ENCODE data around the gene KANK4. TPM values are rescaled to one million over a fixed set of nuclear protein-coding genes. Genes with fewer than 3 reads are reported as not detected.

KANK4 gene
- total RNA-seq, 1 experiment from 2014 or later = 21.5 TPM

DNA sequence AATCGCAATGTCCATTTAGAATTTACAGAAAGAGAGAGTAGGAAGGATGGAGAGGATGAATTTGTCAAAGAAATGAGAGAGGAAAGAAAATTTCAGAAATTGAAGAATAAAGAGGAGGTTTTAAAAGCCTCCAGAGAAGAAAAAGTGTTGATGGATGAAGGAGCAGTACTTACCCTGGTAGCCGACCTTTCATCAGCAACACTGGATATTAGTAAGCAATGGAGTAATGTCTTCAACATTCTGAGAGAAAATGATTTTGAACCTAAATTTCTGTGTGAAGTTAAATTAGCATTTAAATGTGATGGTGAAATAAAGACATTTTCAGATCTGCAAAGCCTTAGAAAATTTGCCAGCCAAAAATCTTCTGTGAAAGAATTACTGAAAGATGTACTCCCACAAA, 112.0 kb downstream of the KANK4 start:
- Mint-ChIP-seq H3K27ac (ENCODE audit: unreplicated experiment) (no peak overlapping the region), H3K36me3 (ENCODE audit: insufficient read depth, unreplicated experiment) (no peaks in the 10 kb centered on the region), H3K9me3 (ENCODE audit: unreplicated experiment) (peaks cover 32% of the 10 kb centered on the region), H3K4me1 (ENCODE audit: low read depth, unreplicated experiment) (no peaks in the 10 kb centered on the region), H3K27me3 (ENCODE audit: insufficient read depth, unreplicated experiment) (no peaks in the 10 kb centered on the region), H3K4me3 (ENCODE audit: unreplicated experiment) (no peak overlapping the region)
- Histone ChIP-seq H3K9me3 (no peaks in the 10 kb centered on the region), H3K4me3 (ENCODE audit: low read depth, low read length) (no peak overlapping the region), H3K4me1 (no peaks in the 10 kb centered on the region), H3K36me3 (ENCODE audit: control insufficient read depth, insufficient read depth, low read length) (no peaks in the 10 kb centered on the region), H3K27me3 (replicated peaks; ENCODE audit: control insufficient read depth, insufficient read depth, low read length) (no peaks in the 10 kb centered on the region)
- TF ChIP-seq, protein P1, sequence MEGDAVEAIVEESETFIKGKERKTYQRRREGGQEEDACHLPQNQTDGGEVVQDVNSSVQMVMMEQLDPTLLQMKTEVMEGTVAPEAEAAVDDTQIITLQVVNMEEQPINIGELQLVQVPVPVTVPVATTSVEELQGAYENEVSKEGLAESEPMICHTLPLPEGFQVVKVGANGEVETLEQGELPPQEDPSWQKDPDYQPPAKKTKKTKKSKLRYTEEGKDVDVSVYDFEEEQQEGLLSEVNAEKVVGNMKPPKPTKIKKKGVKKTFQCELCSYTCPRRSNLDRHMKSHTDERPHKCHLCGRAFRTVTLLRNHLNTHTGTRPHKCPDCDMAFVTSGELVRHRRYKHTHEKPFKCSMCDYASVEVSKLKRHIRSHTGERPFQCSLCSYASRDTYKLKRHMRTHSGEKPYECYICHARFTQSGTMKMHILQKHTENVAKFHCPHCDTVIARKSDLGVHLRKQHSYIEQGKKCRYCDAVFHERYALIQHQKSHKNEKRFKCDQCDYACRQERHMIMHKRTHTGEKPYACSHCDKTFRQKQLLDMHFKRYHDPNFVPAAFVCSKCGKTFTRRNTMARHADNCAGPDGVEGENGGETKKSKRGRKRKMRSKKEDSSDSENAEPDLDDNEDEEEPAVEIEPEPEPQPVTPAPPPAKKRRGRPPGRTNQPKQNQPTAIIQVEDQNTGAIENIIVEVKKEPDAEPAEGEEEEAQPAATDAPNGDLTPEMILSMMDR (IDR thresholded peaks at IDR 0.05; ENCODE audit: insufficient read depth in 1 of 2, low read depth in 1 of 2, low read length in 1 of 2, severe bottlenecking in 1 of 2, unreplicated experiment in 1 of 2) = no peak
- intact Hi-C loops (cut with micrococcal nuclease; ENCODE audit: unreplicated experiment) = no loop called here
- BruUV-seq (replicated peaks) = no TSS peak
- DNase-seq = no peak
- POLR2A ChIA-PET = no interaction called here
- CTCF ChIA-PET = no interaction called here

DNA sequence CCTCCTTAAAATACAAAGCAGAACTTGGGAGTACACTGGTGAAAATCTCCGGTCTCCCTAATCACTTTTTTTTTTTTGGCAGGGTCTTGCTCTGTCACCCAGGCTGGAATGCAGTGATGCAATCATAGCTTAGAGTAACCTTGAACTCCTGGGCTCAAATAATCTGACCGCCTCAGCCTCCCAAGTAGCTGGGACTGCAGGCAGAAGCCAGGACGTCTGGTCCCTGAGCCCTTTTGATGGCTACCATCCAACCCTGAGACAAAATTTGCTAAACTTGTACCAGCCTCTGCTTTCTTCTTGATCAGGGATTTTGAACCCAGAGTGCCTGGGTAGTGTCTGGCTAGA, 120.5 kb downstream of the KANK4 start:
- ChIA-PET POLR2A (no interaction called here), CTCF (no interaction called here)
- H3K4me1 ChIP-seq = no peaks in the 10 kb centered on the region
- no peaks in the 10 kb centered on the region for H3K27me3 Mint-ChIP-seq (ENCODE audit: insufficient read depth, unreplicated experiment)
- no peak overlapping the region for H3K27ac Mint-ChIP-seq (ENCODE audit: unreplicated experiment)
- no peaks in the 10 kb centered on the region for H3K4me1 Mint-ChIP-seq (ENCODE audit: low read depth, unreplicated experiment)
- H3K9me3 ChIP-seq = no peaks in the 10 kb centered on the region
- no peaks in the 10 kb centered on the region for H3K36me3 Mint-ChIP-seq (ENCODE audit: insufficient read depth, unreplicated experiment)
- DNase-seq = no peak
- BruUV-seq (replicated peaks) = no TSS peak
- H3K9me3 Mint-ChIP-seq (ENCODE audit: unreplicated experiment) = no peaks in the 10 kb centered on the region
- no peak overlapping the region for H3K4me3 Mint-ChIP-seq (ENCODE audit: unreplicated experiment)
- H3K27me3 ChIP-seq (replicated peaks; ENCODE audit: control insufficient read depth, insufficient read depth, low read length) = no peaks in the 10 kb centered on the region
- TF ChIP-seq, protein P1 (IDR thresholded peaks at IDR 0.05; ENCODE audit: insufficient read depth in 1 of 2, low read depth in 1 of 2, low read length in 1 of 2, severe bottlenecking in 1 of 2, unreplicated experiment in 1 of 2) = no peak
- H3K4me3 ChIP-seq (ENCODE audit: low read depth, low read length) = no peak overlapping the region
- H3K36me3 ChIP-seq (ENCODE audit: control insufficient read depth, insufficient read depth, low read length) = no peaks in the 10 kb centered on the region
- intact Hi-C loops (cut with micrococcal nuclease; ENCODE audit: unreplicated experiment) = no loop called here

DNA sequence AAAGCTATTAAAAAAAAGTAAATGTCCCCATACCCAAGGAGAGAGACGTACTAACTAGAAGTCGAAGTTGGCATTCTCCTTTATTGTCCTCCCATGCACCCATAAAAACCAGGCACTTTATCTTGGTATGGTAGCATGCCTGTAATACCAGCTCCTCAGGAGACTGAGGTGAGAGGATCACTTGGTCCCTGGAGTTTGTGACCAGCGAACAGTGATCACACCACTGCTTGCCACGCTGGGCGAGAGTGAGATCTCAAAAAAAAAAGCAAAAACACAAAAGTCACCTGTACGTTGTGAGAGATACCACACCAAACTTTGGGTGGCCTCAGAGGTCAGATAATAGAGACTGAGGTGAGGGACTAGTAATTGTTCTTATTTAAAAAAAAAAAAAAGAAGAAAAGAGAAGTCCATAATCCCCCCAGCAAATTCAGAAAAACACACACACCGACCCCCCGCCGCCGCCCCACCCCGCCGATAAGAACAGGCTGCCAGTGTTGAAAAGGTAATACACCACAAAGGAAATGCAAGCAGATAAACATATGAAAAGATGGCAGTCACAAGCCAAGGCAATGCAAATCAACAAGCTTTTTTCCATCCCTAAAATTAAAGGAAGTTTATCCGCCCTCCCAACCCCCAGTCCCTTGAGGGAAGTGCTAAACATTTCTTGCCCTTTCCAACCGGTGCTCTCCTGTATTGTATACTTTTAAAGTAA, 121.0 kb downstream of the KANK4 start:
- no peaks in the 10 kb centered on the region for H3K27me3 ChIP-seq (replicated peaks; ENCODE audit: control insufficient read depth, insufficient read depth, low read length)
- BruUV-seq (replicated peaks) = no TSS peak
- H3K4me1 ChIP-seq = no peaks in the 10 kb centered on the region
- no peaks in the 10 kb centered on the region for H3K36me3 ChIP-seq (ENCODE audit: control insufficient read depth, insufficient read depth, low read length)
- Mint-ChIP-seq H3K4me3 (ENCODE audit: unreplicated experiment) (no peak overlapping the region), H3K4me1 (ENCODE audit: low read depth, unreplicated experiment) (no peaks in the 10 kb centered on the region), H3K9me3 (ENCODE audit: unreplicated experiment) (no peaks in the 10 kb centered on the region), H3K36me3 (ENCODE audit: insufficient read depth, unreplicated experiment) (no peaks in the 10 kb centered on the region), H3K27ac (ENCODE audit: unreplicated experiment) (no peak overlapping the region), H3K27me3 (ENCODE audit: insufficient read depth, unreplicated experiment) (no peaks in the 10 kb centered on the region)
- POLR2A ChIA-PET = no interaction called here
- H3K9me3 ChIP-seq = no peaks in the 10 kb centered on the region
- CTCF ChIA-PET = no interaction called here
- no peak overlapping the region for H3K4me3 ChIP-seq (ENCODE audit: low read depth, low read length)
- TF ChIP-seq, protein P1 (IDR thresholded peaks at IDR 0.05; ENCODE audit: insufficient read depth in 1 of 2, low read depth in 1 of 2, low read length in 1 of 2, severe bottlenecking in 1 of 2, unreplicated experiment in 1 of 2) = no peak
- DNase-seq = no peak
- intact Hi-C loops (cut with micrococcal nuclease; ENCODE audit: unreplicated experiment) = no loop called here
